ENCODE data around the gene AP1B1.
A peak's percentile ranks its signal among the peaks of the same experiment; 100 is the strongest.

The AP1B1 gene

DNA sequence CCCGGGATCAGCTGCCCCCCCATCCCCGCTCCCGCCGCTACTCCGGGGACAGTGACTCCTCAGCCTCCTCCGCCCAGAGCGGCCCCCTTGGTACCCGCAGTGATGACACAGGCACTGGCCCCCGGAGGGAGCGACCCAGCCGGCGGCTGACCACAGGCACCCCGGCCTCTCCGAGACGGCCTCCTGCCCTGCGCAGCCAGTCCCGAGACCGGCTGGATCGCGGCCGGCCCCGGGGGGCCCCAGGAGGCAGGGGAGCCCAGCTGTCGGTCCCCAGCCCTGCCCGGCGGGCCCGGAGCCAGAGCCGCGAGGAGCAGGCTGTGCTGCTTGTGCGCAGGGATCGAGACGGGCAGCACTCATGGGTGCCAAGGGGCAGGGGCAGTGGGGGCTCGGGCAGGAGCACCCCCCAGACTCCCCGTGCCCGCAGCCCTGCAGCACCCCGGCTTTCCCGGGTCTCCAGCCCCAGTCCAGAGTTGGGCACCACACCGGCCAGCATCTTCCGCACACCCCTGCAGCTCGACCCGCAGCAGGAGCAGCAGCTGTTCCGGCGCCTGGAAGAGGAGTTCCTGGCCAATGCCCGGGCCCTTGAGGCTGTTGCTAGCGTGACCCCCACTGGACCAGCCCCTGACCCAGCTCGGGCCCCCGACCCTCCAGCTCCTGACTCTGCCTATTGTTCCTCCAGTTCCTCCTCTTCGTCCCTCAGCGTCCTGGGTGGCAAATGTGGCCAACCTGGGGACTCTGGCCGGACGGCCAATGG lies 76.7 kb downstream of the AP1B1 start:
- DNase-seq = peak; percentile 52

DNA sequence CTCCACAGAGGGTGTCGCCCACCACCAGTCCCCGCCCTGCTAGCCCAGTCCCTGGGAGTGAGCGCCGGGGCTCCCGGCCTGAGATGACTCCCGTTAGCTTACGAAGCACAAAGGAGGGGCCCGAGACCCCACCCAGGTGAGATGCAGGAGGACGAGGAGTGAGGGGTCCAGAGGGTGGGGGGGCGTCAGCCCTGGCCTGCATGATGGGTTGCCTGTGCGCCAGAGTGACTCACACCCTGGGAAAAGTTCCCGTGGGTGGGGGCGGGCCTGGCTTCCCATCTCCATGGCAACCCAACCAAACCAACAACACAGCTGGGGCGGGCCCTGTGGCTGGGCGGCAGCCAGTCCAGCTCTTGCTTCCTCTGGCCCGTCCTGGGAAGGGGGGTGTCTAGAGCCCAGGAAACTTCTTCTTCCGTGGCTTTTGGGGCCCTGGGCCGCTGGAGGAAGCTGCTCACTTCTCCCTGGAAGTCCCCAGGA lies 77.5 kb downstream of the AP1B1 start:
- peak; percentile 92 for DNase-seq

DNA sequence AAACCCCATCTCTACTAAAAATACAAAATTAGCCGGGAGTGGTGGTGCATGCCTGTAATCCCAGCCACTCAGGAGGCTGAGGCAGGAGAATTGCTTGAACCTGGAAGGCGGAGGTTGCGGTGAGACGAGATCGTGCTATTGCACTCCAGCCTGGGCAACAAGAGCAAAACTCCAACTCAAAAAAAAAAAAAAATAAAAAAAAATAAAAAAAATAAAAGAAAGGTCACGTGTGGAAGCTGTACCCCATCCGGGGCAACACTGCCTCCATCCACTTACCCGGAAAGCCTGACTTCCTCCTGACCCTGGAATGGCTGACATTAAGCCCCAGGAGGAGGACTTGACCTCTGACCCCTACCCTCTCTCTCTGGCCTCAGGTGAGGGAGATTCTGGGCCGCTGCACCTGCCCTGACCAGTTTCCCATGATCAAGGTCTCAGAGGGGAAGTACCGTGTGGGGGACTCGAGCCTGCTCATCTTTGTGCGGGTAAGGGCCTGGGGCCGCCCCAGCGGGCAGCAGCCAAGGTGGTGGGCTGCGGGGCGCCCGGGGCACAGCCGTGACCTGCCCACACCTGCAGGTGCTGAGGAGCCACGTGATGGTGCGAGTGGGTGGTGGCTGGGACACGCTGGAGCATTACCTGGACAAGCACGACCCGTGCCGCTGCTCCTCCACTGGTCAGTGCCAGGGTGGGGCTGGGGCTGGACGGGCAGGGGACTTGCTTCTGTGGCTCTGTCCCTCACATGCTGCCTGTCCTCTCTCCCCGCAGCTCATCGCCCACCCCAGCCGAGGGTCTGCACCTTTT lies 78.1 kb downstream of the AP1B1 start:
- no peak for DNase-seq

DNA sequence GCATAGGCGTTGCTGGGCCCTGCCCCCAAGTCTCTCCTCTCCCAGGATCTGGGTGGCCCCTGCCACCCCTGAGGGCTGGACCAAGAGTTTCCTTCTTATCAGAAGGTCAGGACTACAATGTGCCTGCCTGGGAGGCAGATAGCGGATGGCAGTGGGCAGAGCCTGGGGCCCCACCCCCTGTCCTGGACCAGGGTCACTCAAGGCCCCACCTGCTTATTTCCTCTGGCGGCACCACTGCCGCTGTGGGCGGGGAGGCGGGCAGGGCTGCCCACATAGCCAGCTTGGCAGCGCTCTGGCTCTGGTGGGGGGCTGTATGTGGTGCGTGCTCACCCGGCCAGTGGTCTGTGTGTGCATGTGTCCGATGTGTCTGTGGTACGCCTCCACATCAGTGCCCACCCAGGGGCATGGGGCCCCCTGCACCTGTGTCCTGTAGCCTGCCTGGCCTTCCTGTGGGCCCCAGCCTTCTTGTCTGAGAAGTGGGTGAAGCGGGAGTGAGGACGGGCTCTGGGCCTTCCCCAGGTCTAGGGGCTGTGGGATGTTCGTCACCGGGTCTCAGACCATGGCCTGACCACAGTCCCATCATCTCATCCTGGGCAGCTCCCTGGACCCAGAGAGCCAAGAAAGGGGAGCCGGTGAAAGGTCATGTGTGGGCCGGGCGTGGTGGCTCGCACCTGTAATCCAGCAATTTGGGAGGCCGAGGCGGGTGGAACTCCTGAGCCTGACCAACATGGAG lies 78.9 kb downstream of the AP1B1 start:
- no peak for DNase-seq

DNA sequence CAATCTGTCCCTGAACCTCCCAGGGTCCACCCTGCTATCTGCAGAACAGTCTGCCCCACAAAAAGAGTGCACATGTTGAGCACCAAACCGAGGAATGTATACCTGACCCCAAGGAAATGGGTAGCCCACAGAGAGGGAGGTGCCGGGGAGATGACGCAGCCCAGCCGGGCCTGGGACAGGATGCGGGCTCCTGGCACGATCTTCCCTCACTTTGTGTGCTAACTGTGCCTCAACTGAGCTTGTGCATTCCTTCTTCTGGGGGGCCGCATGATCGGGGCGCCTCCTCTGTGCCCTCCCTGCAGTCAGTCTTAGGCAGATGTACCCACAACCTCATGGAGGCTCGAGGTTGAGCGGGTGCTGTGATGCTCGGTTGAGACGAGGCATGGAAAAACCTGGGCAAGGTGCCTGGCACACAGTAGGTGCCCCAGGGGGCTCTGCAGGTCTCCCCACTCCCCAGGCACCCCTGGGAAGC lies 79.5 kb downstream of the AP1B1 start:
- DNase-seq = no peak

DNA sequence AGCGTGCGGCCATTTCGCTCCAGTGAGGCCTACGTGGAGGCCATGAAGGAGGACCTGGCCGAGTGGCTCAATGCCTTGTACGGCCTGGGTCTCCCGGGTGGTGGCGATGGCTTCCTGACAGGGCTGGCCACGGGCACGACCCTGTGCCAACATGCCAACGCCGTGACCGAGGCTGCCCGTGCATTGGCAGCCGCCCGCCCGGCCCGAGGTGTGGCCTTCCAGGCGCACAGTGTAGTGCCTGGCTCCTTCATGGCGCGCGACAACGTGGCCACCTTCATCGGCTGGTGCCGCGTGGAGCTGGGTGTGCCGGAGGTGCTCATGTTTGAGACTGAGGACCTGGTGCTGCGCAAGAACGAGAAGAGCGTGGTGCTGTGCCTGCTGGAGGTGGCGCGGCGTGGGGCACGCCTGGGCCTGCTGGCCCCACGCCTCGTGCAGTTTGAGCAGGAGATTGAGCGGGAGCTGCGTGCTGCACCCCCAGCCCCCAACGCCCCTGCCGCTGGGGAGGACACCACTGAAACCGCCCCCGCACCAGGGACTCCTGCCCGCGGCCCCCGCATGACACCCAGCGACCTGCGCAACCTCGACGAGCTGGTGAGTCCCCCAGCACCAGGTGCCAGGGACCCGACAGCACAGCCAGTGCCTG lies 80.1 kb downstream of the AP1B1 start:
- no peak for DNase-seq

DNA sequence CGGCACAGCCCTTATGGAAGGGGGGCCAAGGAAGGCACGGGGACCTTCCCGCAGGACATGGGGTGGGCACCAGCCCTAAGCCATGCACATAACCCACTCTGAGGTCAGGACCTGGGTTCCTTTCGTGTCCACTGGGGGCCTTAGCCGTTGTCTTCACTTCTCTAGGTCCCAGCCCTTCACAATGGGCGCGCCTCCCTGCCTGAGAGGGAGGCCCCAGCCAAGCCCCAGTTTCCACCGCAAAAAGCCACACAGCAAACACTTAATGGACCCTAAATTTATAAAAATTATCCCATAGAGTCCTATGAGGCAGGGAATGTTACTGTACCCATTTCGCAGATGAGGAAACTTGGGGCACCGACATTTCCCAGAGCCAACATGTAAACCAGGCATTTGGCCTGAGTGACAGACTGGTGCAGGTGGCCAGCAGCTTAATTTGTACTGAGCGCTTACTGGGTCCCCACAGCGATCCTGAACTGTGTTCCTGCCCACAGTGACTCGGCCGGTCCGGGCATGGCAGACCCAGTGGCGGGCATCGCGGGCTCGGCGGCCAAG lies 80.7 kb downstream of the AP1B1 start:
- no peak for DNase-seq

DNA sequence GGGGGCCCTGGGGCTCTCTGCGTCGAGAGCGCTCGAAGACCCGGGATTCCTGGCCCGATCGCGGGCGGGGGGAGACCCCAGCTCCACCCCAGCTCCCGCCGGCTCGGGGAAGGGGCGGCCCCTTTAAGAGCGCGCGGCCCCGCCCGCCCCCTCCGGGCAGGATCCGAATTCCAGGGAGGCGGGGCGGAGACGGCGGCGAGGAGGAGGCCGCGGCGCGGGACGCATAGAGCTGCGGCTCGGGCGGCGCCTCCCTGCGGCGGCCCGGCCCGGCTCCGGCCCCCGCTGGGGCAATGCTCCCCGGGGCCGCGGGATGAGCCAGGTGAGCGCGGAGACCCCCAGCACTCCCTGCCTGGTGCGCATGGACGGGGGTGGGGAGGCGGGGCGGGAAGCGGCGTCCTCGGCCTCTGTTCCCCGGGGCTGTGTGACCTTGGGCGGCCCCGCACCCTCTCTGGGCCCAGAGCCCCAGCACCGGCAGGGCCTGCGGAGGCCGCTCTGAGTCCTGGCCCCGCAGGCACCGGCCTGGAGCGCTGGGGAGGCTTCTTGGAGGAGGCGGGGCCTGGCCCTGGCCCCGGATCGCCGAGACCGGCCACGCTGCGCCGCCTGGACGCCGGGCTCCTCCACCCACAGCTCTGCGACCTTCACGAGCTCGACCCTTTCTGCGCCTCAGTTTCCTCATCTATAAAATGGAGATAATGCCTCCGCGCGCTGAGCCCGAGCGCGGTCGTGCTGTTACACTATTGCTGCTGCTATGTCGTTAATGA lies 81.4 kb downstream of the AP1B1 start:
- DNase-seq = peak; percentile 95

DNA sequence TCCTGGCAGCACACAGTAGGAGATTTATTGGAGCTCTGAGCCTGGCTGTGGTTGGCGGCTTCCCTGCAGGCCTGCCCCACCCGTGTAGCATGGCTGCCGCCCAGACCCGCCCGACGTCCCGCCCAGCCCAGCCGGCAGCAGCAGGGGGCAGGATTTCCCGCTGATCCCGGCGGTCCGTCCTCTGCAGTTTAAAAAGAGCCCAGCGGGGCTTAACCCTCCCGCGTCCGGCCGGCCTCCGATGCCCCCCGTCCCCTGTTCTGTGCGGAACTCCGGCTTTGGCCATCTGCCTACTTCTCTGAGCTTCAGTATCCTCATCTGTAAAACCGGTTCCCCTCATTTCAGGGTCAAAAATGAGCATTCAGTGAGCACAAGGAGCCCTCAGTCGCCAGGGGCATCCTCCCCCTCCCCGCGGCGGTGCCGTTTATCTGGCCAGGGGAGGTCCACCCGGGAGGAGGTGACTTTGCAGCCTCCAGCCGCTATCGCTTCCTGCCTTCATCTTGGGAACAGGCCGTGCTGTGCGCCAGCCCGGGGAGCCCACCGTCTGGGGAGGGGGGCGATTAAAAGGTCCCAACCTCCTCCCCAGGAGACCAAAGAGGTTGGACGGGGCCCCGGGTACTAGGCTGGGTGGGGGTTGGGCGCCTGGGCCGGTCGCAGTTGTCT lies 82.1 kb downstream of the AP1B1 start, which contains the start of gene GAS2L1:
TSS of gene GAS2L1 (plus strand) at position 476 of the 660 bp plus-strand sequence. CDS start 1,456 bp downstream, outside the sequence.
- DNase-seq = peak; percentile 94

DNA sequence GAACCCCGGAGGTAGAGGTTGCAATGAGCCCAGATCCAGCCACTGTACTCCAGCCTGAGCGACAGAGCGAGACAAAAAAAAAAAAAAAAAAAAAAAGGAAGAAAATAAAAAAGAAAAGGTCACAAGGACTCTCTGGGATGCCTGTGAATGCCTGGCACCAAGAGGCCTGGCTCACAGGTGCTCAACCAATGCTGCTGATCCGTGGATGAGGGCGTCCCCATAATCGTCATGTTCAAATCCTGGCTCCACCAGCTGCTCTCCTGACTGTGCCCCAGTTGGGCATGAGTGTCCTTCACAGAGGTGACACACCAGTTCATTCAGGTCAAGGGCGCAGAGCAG lies 82.6 kb downstream of the AP1B1 start:
- no peak for DNase-seq

DNA sequence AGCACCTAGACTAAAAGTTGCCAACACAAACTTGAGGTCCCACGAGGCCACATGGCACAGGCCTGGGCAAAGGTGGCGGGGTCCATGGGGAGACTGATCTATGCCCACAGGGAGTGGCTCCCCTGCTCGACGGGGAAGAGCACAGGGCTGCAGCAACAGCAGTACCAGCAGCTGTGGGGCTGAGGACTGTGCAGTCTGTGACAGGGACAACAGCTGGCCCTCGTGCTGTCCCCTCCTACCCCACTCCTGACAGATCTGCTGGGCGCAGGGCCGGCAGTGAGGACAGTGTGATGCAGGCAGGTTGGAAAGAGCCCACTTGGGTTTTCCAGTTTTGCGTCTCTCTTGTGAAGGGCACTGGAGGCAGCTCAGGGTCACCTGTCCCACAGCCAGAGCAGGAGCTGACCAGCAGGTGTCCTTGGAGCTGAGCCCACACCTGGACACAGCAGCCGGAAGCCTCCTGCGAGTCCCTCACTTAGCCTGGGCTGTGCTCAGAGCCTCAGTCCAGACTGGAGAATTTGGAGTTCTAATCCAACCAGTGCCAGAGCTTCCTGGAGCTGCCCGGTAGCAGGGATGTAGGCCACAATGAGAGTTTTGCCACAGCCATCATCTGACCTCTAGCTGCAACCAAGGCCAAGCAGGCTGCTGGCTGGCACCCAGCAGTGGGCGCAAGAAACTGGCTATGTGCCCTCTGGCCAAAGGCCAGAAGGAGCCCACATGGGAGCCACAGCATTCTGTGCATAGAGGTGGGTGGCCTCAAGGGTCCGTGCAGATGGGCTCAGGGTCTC lies 85.5 kb downstream of the AP1B1 start:
- DNase-seq = peak; percentile 38

DNA sequence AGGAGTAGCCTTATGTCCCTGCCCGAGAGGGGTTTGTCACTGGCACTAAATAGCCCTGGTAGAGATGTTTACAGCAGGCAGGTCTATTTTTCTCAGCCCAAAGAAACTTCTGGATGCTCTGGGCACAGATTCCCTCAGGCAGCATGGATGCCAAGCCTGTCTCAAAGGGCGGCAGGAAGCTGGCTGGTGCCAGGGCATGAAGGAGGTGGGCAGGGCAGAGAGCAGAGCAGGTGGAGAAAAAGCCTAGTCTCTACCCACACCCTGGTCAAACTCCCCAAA lies 86.0 kb downstream of the AP1B1 start:
- DNase-seq = peak; percentile 34

DNA sequence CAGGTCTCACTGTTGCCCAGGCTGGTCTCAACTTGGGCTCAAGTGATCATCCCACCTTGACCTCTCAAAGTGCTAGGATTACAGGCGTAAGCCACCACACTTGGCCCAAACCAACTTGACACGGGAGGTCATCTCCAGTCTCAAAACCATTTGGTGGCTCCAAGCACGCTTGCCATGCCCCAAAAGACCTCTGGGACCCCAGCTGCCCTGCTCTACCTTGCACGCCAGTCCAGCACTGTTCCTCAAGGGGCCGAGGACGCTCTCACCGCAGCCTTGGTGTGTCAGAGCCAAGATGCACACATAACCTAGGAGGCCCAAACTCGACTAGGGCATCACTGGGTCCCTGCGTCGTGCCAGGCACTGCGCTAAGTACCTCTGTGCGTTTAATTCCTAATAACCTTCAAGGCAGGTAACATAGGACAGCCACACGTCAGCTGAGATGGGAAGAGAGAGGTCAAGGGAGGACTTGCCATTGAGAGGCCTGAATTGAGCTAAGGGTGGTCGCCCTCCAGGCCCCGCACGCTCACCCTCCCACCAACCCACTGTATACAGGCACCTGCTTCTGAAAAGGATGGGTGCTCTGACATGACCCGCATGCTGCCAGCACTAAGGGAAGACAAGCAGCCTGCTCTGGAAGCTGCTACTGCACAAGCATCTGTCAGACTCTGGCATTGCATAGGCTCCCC lies 86.5 kb downstream of the AP1B1 start:
- DNase-seq = no peak

DNA sequence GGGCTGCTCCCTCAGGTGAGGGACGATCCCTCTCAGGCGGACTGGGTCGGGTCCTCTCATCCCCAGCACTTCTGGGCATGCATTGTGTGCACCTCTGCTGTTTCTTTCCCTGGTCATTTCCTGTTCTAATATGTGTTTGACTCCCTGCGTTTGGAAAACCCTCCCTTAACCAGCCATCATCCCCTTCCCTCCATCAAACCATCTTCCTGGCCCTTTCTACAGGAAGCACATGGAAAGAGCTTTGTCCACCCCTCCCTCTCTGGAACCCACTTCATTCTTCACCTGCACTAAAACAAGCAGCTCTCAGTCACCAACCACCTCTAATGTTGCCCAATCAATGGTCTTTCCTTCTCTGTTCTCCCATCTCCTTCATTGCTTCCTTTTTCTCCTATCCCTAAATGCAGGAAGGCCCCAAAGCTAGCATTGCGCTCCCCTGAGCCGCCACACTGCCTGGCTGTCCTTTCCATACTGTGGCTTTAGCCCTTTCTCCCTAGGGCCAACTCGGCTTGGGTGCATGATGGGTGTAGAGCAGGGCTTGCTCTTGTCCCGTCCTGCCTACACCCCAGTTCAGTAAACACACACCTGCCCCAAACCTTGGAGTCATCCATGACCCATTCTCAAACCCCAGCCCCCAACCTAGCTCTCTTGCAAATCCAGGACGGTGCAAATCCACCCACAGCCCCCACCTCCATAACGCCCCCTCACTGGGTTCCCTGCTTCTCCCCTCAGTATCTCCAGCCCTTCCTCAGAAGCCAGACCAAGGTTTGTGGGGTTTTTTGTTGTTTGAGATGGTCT lies 87.4 kb downstream of the AP1B1 start:
- no peak for DNase-seq

DNA sequence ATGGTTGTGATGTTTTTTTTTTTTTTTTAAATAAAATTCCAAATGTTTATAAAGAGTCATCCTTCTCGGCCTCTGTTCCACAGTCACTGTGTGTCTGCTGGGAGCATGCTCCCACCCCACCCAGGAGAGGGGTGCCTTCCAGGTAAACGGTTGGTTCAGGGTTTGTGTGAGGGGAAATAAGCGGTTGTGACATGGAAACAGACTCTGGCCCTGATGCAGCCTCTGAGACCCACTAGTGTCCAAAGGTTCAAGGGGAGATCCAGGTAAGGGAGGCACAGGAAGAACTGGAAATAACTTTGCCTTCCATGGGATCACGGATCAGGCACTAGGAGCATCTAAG lies 87.9 kb downstream of the AP1B1 start:
- no peak for DNase-seq

DNA sequence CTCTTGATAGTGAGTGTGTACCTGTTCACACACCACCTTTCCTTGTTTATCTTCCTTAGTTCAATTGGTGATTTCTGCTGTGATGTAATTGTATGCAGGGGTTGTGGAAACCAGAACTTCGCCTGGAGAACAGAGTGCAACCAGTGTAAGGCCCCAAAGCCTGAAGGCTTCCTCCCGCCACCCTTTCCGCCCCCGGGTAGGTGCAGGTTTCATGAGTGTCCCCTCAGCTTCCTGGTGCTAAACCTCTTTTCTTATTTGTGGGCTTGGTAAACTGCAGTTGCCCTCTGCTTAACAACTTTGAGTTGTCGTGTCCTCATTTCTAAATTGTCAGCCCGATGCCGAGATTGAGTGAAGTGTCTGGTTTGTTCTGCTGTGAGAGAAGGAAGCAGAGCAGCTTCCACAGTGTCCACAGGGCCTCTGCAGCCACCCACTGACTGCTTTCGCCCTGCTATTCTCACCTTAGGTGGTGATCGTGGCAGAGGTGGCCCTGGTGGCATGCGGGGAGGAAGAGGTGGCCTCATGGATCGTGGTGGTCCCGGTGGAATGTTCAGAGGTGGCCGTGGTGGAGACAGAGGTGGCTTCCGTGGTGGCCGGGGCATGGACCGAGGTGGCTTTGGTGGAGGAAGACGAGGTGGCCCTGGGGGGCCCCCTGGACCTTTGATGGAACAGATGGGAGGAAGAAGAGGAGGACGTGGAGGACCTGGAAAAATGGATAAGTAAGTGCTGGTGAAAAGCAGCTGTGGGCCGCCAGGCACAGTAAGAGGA lies 89.1 kb downstream of the AP1B1 start:
- no peak for DNase-seq

DNA sequence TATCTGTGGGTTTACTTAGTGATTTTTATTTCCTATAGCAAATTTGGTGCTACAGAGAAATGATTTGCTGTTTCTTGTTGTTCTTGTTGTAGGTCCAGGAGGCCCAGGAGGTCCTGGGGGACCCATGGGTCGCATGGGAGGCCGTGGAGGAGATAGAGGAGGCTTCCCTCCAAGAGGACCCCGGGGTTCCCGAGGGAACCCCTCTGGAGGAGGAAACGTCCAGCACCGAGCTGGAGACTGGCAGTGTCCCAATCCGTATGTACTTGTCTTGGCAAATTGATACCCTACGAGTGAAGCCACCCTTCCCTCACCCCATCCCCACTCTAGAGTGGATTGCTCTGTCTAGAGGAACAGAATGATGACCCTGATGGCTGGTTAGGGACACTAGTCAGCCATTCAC lies 89.7 kb downstream of the AP1B1 start:
- DNase-seq = no peak

DNA sequence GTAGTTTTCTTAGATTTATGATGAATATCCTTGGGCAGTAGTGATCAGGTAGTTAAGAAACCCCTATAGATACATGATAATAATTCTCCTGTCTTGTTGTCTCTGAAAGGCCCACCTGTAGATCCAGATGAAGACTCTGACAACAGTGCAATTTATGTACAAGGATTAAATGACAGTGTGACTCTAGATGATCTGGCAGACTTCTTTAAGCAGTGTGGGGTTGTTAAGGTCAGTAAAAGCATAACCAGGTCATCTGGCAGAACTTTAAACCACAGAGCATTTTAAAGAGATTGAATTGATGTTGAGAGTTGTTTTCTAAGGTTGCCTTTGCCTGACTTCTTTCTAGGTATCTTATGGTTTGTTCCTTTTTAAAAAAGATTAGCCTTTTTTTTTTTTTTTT lies 96.0 kb downstream of the AP1B1 start:
- no peak for DNase-seq

DNA sequence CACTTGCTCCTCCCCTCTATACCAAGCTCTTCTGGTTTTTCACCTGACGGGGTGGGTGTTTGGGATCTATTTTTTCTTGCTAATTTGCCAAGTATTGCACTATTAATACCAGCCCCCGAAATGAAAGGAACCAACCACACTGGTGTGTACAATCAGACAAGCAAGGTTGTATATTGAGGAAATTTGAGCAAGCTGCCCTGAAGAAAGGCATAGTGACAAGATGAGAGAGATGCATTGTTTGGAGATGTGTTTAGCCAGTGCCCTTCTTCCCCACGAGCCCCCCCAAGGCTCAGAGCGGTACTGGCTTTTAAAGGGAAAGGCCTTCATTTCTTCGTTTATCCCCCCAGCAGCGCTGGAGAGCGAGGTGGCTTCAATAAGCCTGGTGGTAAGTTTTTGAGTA lies 97.2 kb downstream of the AP1B1 start:
- no peak for DNase-seq

All from NCI-H69 (cell line).